ENCODE measurements around the gene SNRPA1. TPM values are rescaled to one million over a fixed set of nuclear protein-coding genes. Genes with fewer than 3 reads are reported as not detected.
A peak's percentile ranks its signal among the peaks of the same experiment; 100 is the strongest.

Gene SNRPA1
- total and polyA plus RNA-seq, 2 of the 13 experiments (the other 11 are each of a cell fraction or from before 2014, with no cell fraction given) = 41.2 to 108 TPM

- TF ChIP-seq KIAA2018 (CRISPR knock-in tag; IDR thresholded peaks at IDR 0.05; ENCODE audit: borderline replicate concordance) = no peak; the same call in 1 of the 2 replicates
- TF ChIP-seq NONO (IDR thresholded peaks at IDR 0.05) = no peak
- peak; percentile 97 for TF ChIP-seq NONO (CRISPR knock-in tag; conservative IDR thresholded peaks at IDR 0.05)
- TF ChIP-seq PHF8 (CRISPR knock-in tag; IDR thresholded peaks at IDR 0.05) = peak; percentile 97
- TF ChIP-seq ZNF850 (CRISPR knock-in tag; conservative IDR thresholded peaks at IDR 0.05) = peak; percentile 58; the same call in 1 of the 2 replicates
- TF ChIP-seq THAP7 (CRISPR knock-in tag; IDR thresholded peaks at IDR 0.05) = no peak
- peak; percentile 18; the same call in 1 of the 2 replicates for TF ChIP-seq MEIS2 (CRISPR knock-in tag; IDR thresholded peaks at IDR 0.05)
- TF ChIP-seq GLI4 (CRISPR knock-in tag; IDR thresholded peaks at IDR 0.05; ENCODE audit: borderline replicate concordance) = no peak
- TF ChIP-seq ZNF556 (CRISPR knock-in tag; IDR thresholded peaks at IDR 0.05; ENCODE audit: borderline replicate concordance) = peak; percentile 93
- 0 out of 2 replicates have a peak, but pooled peaks have one; percentile 17 for TF ChIP-seq MLXIP (CRISPR knock-in tag; IDR thresholded peaks at IDR 0.05; ENCODE audit: borderline replicate concordance)
- peak; percentile 98 for TF ChIP-seq ZC3H13 (CRISPR knock-in tag; IDR thresholded peaks at IDR 0.05)
- no peak; the same call in 1 of the 2 replicates for TF ChIP-seq BCL3 (CRISPR knock-in tag; IDR thresholded peaks at IDR 0.05)
- TF ChIP-seq ZSCAN25 (CRISPR knock-in tag; IDR thresholded peaks at IDR 0.05) = no peak
- peak; percentile 84; the same call in 1 of the 2 replicates for TF ChIP-seq KLF6 (CRISPR knock-in tag; IDR thresholded peaks at IDR 0.05)
- TF ChIP-seq SP4 (CRISPR knock-in tag; IDR thresholded peaks at IDR 0.05) = peak; percentile 96
Measured at GRCh38 chr15:101294731-101295606, at the start of gene SNRPA1 (continued).

Data from HepG2 (cell line).